Measurements from ENCODE around the gene OR5AC2. TPM values are rescaled to one million over a fixed set of nuclear protein-coding genes. Genes with fewer than 3 reads are reported as not detected.

The OR5AC2 gene
- total RNA-seq (2022; extraction: Qiagen RNA extraction), result not detected in 5 replicates

DNA sequence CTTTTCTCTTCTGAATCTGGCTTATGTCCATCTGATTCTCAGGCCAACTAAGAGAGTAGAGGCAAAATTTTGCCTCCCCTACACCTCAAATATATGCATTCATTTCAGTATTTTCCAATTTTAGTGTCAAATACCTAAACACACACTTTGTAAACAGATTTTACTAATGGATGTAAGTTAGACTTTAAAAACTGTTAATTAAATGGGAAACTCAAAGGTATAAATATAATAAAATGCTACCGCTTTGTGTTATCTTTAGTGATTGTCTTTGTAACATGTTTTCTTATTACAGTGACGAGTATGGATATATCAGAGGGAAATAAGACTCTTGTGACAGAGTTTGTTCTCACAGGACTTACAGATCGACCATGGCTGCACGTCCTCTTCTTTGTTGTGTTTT is at the start of gene OR5AC2:
OR5AC2 (plus strand) TSS at position 301 of the 400 bp plus-strand sequence; CDS start at position 301, 0 bp downstream.

GRCh38 chr3:98130421-98130820 is 43.4 kb downstream of the OR5AC2 start, which contains the start of gene OR5H1:
Gene OR5H1, plus strand, starts transcription at chr3:98130721. Its CDS starts 1,977 bp downstream, at chr3:98132698.

Other genes starting within 250 kb of the OR5AC2 start
- 29.3 to 37.5 TPM (median 30.9 TPM) in 5 replicates for gene RIOX2, start 114.7 kb upstream of the OR5AC2 start, total RNA-seq (2022; extraction: Qiagen RNA extraction)
- not detected in 5 replicates for gene GABRR3, start 51.9 kb upstream of the OR5AC2 start, total RNA-seq (2022; extraction: Qiagen RNA extraction)
- gene OR5H1, start 43.5 kb downstream of the OR5AC2 start, total RNA-seq (2022; extraction: Qiagen RNA extraction), result not detected in 5 replicates
- gene OR5H14, start 60.3 kb downstream of the OR5AC2 start, total RNA-seq (2022; extraction: Qiagen RNA extraction), result not detected in 5 replicates
- not detected in 5 replicates for gene OR5H15, start 79.5 kb downstream of the OR5AC2 start, total RNA-seq (2022; extraction: Qiagen RNA extraction)
- not detected in 5 replicates for gene OR5H6, start 177.1 kb downstream of the OR5AC2 start, total RNA-seq (2022; extraction: Qiagen RNA extraction)
- not detected in 5 replicates for gene OR5H2, start 195.3 kb downstream of the OR5AC2 start, total RNA-seq (2022; extraction: Qiagen RNA extraction)